CD4-positive, alpha-beta T cell treated with Interleukin-17A for 4 hours (primary cell): ENCODE measurements around the gene BLM.

Experiments used
- DNase-seq: peaks from one replicate; pipeline ENCODE4 v3.0.0-alpha.2; 2020; ENCODE audit warnings: mixed read lengths

The BLM gene

GRCh38 chr15:90857883-90858443 is 140.8 kb downstream of the BLM start:
- no peak for DNase-seq

GRCh38 chr15:90859234-90860131 is 142.3 kb downstream of the BLM start:
- no peak for DNase-seq

- no peak for DNase-seq
Measured at GRCh38 chr15:90860450-90860849, 143.3 kb downstream of the BLM start.

GRCh38 chr15:90860942-90861675 is 144.0 kb downstream of the BLM start:
- DNase-seq = no peak

GRCh38 chr15:90862487-90862886 is 145.3 kb downstream of the BLM start:
- no peak for DNase-seq

- DNase-seq = no peak
Measured at GRCh38 chr15:90862964-90863778, 146.0 kb downstream of the BLM start.

- no peak for DNase-seq
Measured at GRCh38 chr15:90863987-90864386, 146.8 kb downstream of the BLM start.

- no peak for DNase-seq
Measured at GRCh38 chr15:90864507-90864906, 147.4 kb downstream of the BLM start.

- no peak for DNase-seq
Measured at GRCh38 chr15:90865702-90866101, 148.6 kb downstream of the BLM start.
